ENCODE data around the gene GTPBP6. TPM values are rescaled to one million over a fixed set of nuclear protein-coding genes. Genes with fewer than 3 reads are reported as not detected.

The GTPBP6 gene
- total RNA-seq, 1 experiment from 2014 or later, result 41.6 TPM

DNA sequence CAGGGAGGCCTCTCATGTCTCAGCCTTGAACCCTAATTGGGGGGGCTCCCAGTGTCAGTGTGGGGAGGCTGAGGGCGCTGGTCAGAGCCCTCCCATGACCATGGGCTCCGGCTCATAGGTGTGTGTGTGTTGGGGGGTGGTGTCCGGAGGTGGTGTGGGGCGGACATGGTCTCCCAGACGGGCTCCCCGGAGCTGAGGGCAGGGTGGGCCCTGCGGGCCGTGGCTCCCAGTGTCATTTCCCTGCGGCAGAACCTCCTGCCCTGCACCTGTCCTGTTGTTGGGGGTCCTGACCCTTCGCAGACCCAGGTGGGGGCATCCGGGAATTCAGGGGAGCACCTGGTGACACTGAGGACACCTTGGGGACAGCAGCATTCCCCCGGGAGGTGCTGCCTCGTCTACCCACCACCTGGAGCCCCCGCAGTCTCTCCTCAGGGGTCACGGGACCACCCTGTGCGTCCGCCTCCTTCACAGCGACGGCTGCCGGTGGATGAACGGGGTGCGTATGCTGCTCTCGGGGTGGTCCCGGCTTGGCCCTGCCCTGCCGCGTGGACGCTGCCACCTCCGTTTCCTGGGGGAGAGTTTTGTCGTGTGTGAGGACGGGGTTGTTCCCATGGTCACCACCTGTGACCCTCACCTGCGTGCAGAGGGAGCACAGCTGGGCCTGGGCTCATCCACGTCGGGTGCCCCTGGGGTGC, 14.5 kb upstream of the GTPBP6 start:
- no TSS peak for BruUV-seq (replicated peaks)
- DNase-seq (ENCODE audit: low read depth, low spot score) (no peak), ATAC-seq (no peak)
- H3K9me3 ChIP-seq (ENCODE audit: control insufficient read depth in 1 of 2, insufficient read depth in 1 of 2, low read depth in 1 of 2, low read length in 2 of 2), result no peaks in the 10 kb centered on the region
- no peaks in the 10 kb centered on the region for H3K36me3 ChIP-seq (ENCODE audit: control insufficient read depth in 1 of 2, insufficient read depth in 2 of 2, low read length in 2 of 2)
- H3K27ac ChIP-seq (ENCODE audit: low read depth, low read length), result no peak overlapping the region
- TF ChIP-seq SIN3A (IDR thresholded peaks at IDR 0.05; ENCODE audit: low read depth) (no peak), CBX3 (IDR thresholded peaks at IDR 0.05; ENCODE audit: low read depth) (no peak)
- H3K9ac ChIP-seq (ENCODE audit: low read length), result no peak overlapping the region
- H2AFZ ChIP-seq (ENCODE audit: low read depth, low read length, poor library complexity, severe bottlenecking), result no peak overlapping the region
- H3K79me2 ChIP-seq (ENCODE audit: insufficient read depth, low read length), result no peaks in the 10 kb centered on the region
- H3K4me1 ChIP-seq (ENCODE audit: control insufficient read depth in 1 of 2, insufficient read depth in 2 of 2, low read length in 2 of 2), result peaks cover 5 to 13% of the 10 kb centered on the region in 2 experiments; a peak in 2 of 4 replicates
- H4K20me1 ChIP-seq (ENCODE audit: insufficient read depth), result no peaks in the 10 kb centered on the region
- RAD21 ChIA-PET (ENCODE audit: low non-redundant PET in 1 of 2, low total read pairs in 2 of 2, uncharacterized antibody in 2 of 2, unreplicated experiment in 2 of 2), result no interaction called here
- no peak overlapping the region for H3K4me2 ChIP-seq (ENCODE audit: low read length)
- CTCF ChIA-PET, result no interaction called here
- H3K4me3 ChIP-seq (replicated peaks in 1 of 2; ENCODE audit: low read depth in 1 of 2, low read length in 2 of 2), result no peak overlapping the region
- POLR2A ChIA-PET, result no interaction called here
- intact Hi-C loops (cut with micrococcal nuclease), result no loop called here
- H3K27me3 ChIP-seq (ENCODE audit: insufficient read depth, low read length), result no peaks in the 10 kb centered on the region
- H3K9me2 ChIP-seq (ENCODE audit: insufficient read depth), result no peaks in the 10 kb centered on the region

DNA sequence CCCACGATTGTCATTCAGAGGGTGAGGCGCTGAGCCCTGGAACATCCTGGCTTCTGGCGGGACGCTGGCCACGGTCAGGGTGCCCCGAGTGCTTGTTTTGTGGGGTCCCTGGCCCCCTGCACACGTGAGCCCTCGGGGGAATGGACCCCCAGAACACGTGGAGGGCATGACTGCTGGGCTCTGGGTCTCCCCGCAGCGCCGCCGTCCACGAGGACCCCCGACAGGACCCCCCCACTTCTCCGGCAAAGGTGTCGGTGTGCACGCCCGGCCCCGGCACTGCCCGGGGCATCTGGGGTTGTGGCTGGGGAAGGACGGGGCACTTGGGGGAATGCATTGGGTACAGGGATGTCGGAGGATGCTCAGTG, 13.9 kb upstream of the GTPBP6 start:
- no peak overlapping the region for H3K27ac ChIP-seq (ENCODE audit: low read depth, low read length)
- BruUV-seq (replicated peaks), result no TSS peak
- ATAC-seq (no peak), DNase-seq (ENCODE audit: low read depth, low spot score) (no peak)
- RAD21 ChIA-PET (ENCODE audit: low non-redundant PET in 1 of 2, low total read pairs in 2 of 2, uncharacterized antibody in 2 of 2, unreplicated experiment in 2 of 2), result no interaction called here
- CTCF ChIA-PET, result no interaction called here
- peaks cover 5 to 13% of the 10 kb centered on the region in 2 experiments; a peak in 2 of 4 replicates for H3K4me1 ChIP-seq (ENCODE audit: control insufficient read depth in 1 of 2, insufficient read depth in 2 of 2, low read length in 2 of 2)
- H3K9ac ChIP-seq (ENCODE audit: low read length), result no peak overlapping the region
- no peak overlapping the region for H3K4me2 ChIP-seq (ENCODE audit: low read length)
- H3K9me3 ChIP-seq (ENCODE audit: control insufficient read depth in 1 of 2, insufficient read depth in 1 of 2, low read depth in 1 of 2, low read length in 2 of 2), result no peaks in the 10 kb centered on the region
- H3K27me3 ChIP-seq (ENCODE audit: insufficient read depth, low read length), result no peaks in the 10 kb centered on the region
- no peaks in the 10 kb centered on the region for H3K36me3 ChIP-seq (ENCODE audit: control insufficient read depth in 1 of 2, insufficient read depth in 2 of 2, low read length in 2 of 2)
- POLR2A ChIA-PET, result no interaction called here
- H3K9me2 ChIP-seq (ENCODE audit: insufficient read depth), result no peaks in the 10 kb centered on the region
- H3K79me2 ChIP-seq (ENCODE audit: insufficient read depth, low read length), result no peaks in the 10 kb centered on the region
- H2AFZ ChIP-seq (ENCODE audit: low read depth, low read length, poor library complexity, severe bottlenecking), result no peak overlapping the region
- H3K4me3 ChIP-seq (replicated peaks in 1 of 2; ENCODE audit: low read depth in 1 of 2, low read length in 2 of 2), result no peak overlapping the region
- intact Hi-C loops (cut with micrococcal nuclease), result no loop called here
- no peaks in the 10 kb centered on the region for H4K20me1 ChIP-seq (ENCODE audit: insufficient read depth)
- no peak for TF ChIP-seq JUND (IDR thresholded peaks at IDR 0.05)
- TF ChIP-seq, protein P1, sequence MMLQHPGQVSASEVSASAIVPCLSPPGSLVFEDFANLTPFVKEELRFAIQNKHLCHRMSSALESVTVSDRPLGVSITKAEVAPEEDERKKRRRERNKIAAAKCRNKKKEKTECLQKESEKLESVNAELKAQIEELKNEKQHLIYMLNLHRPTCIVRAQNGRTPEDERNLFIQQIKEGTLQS (IDR thresholded peaks at IDR 0.05), result no peak
- TF ChIP-seq EZH2phosphoT487 (IDR thresholded peaks at IDR 0.05; ENCODE audit: borderline replicate concordance), result no peak
- TF ChIP-seq, protein P2, sequence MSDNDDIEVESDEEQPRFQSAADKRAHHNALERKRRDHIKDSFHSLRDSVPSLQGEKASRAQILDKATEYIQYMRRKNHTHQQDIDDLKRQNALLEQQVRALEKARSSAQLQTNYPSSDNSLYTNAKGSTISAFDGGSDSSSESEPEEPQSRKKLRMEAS (IDR thresholded peaks at IDR 0.05), result no peak
- no peak for TF ChIP-seq EGR1 (IDR thresholded peaks at IDR 0.05; ENCODE audit: low read depth)
- TF ChIP-seq POLR2AphosphoS5 (IDR thresholded peaks at IDR 0.05; ENCODE audit: low read depth, low read length), result no peak
- TF ChIP-seq YY1 (IDR thresholded peaks at IDR 0.05; ENCODE audit: extremely low read depth, insufficient replicate concordance, low read depth, low read length), result no peak
- TF ChIP-seq SRF (IDR thresholded peaks at IDR 0.05; ENCODE audit: low read depth), result no peak
- TF ChIP-seq ZBTB33 (IDR thresholded peaks at IDR 0.05; ENCODE audit: extremely low read depth, insufficient replicate concordance, low read length), result no peak
- no peak for TF ChIP-seq POLR2A (IDR thresholded peaks at IDR 0.05; ENCODE audit: borderline replicate concordance, extremely low read depth, insufficient read depth, insufficient read length)
- TF ChIP-seq RAD21 (IDR thresholded peaks at IDR 0.05; ENCODE audit: low read depth), result no peak
- TF ChIP-seq CTCF (IDR thresholded peaks at IDR 0.05 in 2 of 3, conservative IDR thresholded peaks at IDR 0.05 in 1 of 3; ENCODE audit: borderline replicate concordance in 1 of 3, insufficient read depth in 1 of 3, low read depth in 2 of 3, low read length in 2 of 3), result no peak

All from HCT116 (cell line).